HepG2 (cell line): Measurements from ENCODE around the gene SWI5. TPM values are rescaled to one million over a fixed set of nuclear protein-coding genes. Genes with fewer than 3 reads are reported as not detected.
A peak's percentile ranks its signal among the peaks of the same experiment; 100 is the strongest.

ENCODE experiments used
- DMAP1 ChIP-seq: IDR thresholded peaks from 2 replicates; pipeline ENCODE4 v1.6.1; 2016
- GTF2F1 ChIP-seq: fragments of 150-350 bp; IDR thresholded peaks from 2 replicates; pipeline ENCODE4 v1.6.1; 2014; ENCODE audit warnings: low read length
- GZF1 ChIP-seq: sonication (generic); formaldehyde crosslinking; IDR thresholded peaks from 2 replicates; pipeline ENCODE4 v1.5.1; 2020; ENCODE audit warnings: mild to moderate bottlenecking, missing genetic modification reagents
- HIC2 ChIP-seq: sonication (generic); formaldehyde crosslinking; IDR thresholded peaks from 2 replicates; pipeline ENCODE4 v1.9.0; 2022; ENCODE audit warnings: low read depth, missing genetic modification reagents
- IRF1 ChIP-seq: sonication (generic); formaldehyde crosslinking; IDR thresholded peaks from 2 replicates; pipeline ENCODE4 v1.4.0; 2020; ENCODE audit warnings: low read depth, mild to moderate bottlenecking, missing genetic modification reagents
- MAFF ChIP-seq: IDR thresholded peaks from 2 replicates; pipeline ENCODE4 v1.6.1; 2011; ENCODE audit warnings: low read depth, low read length, improper control_type of control experiment
- MBD4 ChIP-seq: IDR thresholded peaks from 2 replicates; pipeline ENCODE4 v1.6.1; 2012; ENCODE audit warnings: low read length, inconsistent platforms, borderline replicate concordance
- NFE2L2 ChIP-seq: fragments of 150-350 bp; IDR thresholded peaks from 2 replicates; pipeline ENCODE4 v1.6.1; 2014; ENCODE audit warnings: low read length
- NFRKB ChIP-seq: fragments of 450-650 bp; IDR thresholded peaks from 2 replicates; pipeline ENCODE4 v1.6.1; 2017
- RXRB ChIP-seq: IDR thresholded peaks from 2 replicates; pipeline ENCODE4 v1.6.1; 2016; ENCODE audit warnings: borderline replicate concordance, missing genetic modification reagents, missing compliant biosample characterization
- SNAI1 ChIP-seq: sonication (generic); formaldehyde crosslinking; IDR thresholded peaks from 2 replicates; pipeline ENCODE4 v1.5.0; 2020; ENCODE audit warnings: mild to moderate bottlenecking, missing genetic modification reagents, borderline replicate concordance
- SNAPC5 ChIP-seq: sonication (generic); formaldehyde crosslinking; IDR thresholded peaks from 2 replicates; pipeline ENCODE4 v1.8.1; 2023; ENCODE audit warnings: mild to moderate bottlenecking, missing genetic modification reagents, borderline replicate concordance
- TIGD3 ChIP-seq: sonication (generic); formaldehyde crosslinking; IDR thresholded peaks from 2 replicates; pipeline ENCODE4 v1.5.1; 2020; ENCODE audit warnings: mild to moderate bottlenecking, missing genetic modification reagents, borderline replicate concordance
- YY1 ChIP-seq: IDR thresholded peaks from 2 replicates; pipeline ENCODE4 v1.6.1; 2011; ENCODE audit warnings: low read length, low read depth, moderate library complexity, mild to moderate bottlenecking; ENCODE audit not compliant: insufficient read depth, insufficient replicate concordance
- ZBTB21 ChIP-seq: sonication (generic); formaldehyde crosslinking; IDR thresholded peaks from 2 replicates; pipeline ENCODE4 v1.4.0; 2020; ENCODE audit warnings: missing genetic modification reagents
- ZNF10 ChIP-seq: sonication (generic); formaldehyde crosslinking; IDR thresholded peaks from 2 replicates; pipeline ENCODE4 v1.4.0; 2020; ENCODE audit warnings: mild to moderate bottlenecking, low read depth, missing genetic modification reagents, borderline replicate concordance
- ZNF260 ChIP-seq: sonication (generic); formaldehyde crosslinking; IDR thresholded peaks from 2 replicates; pipeline ENCODE4 v1.4.0; 2020; ENCODE audit warnings: missing genetic modification reagents, low read depth, mild to moderate bottlenecking, borderline replicate concordance
- ZNF557 ChIP-seq: sonication (generic); formaldehyde crosslinking; IDR thresholded peaks from 2 replicates; pipeline ENCODE4 v1.4.0; 2020; ENCODE audit warnings: missing genetic modification reagents
- ZNF619 ChIP-seq: sonication (generic); formaldehyde crosslinking; IDR thresholded peaks from 2 replicates; pipeline ENCODE4 v1.4.0; 2020; ENCODE audit warnings: mild to moderate bottlenecking, missing genetic modification reagents
- polyA plus RNA-seq, 8 experiments: library from polyadenylated mRNA; depleted of rRNA in 3 of 8; stranded (reverse) in 7 of 8; unstranded in 1 of 8; fragments of >200 nt; fragmentation: Illumina TruSeq in 4 of 8; extraction: Trizol in 4 of 8; gene quantifications; 2 replicates each; pipeline versions ENCODE4 v1.2.1 to v1.2.3, GENCODE V29; 2011 to 2016; ENCODE audit warnings: low read depth in 4 of 8, missing spikeins in 1 of 8, mixed read lengths in 1 of 8; ENCODE audit not compliant: insufficient read depth in 1 of 8
- total RNA-seq, 5 experiments: library from RNA; depleted of rRNA; stranded (reverse); fragments of >200 nt; fragmentation: Illumina TruSeq; extraction: Trizol; gene quantifications; 2 replicates each; pipeline ENCODE4 v1.2.3, GENCODE V29; 2016; ENCODE audit warnings: low read depth in 1 of 5
- TF ChIP-seq, protein P1 (sequence below), 2 experiments: sonication (generic) in 1 of 2; formaldehyde crosslinking in 1 of 2; IDR thresholded peaks; 2 replicates each; pipeline versions ENCODE4 v1.4.0 to v1.6.1; 2016 to 2020; ENCODE audit warnings: borderline replicate concordance in 1 of 2, low read depth in 1 of 2, mild to moderate bottlenecking in 1 of 2, missing genetic modification reagents in 1 of 2

Gene SWI5
- total and polyA plus RNA-seq, 2 of the 13 experiments (the other 11 are each of a cell fraction or from before 2014, with no cell fraction given) = 39.2 to 41.0 TPM

- TF ChIP-seq ZNF10 (CRISPR knock-in tag) = no peak
- no peak for TF ChIP-seq ZBTB21 (CRISPR knock-in tag)
- TF ChIP-seq IRF1 (CRISPR knock-in tag) = 0 out of 2 replicates have a peak, but pooled peaks have one; percentile 40
- TF ChIP-seq ZNF557 (CRISPR knock-in tag) = peak; percentile 56; the same call in 1 of the 2 replicates
- no peak for TF ChIP-seq SNAPC5 (CRISPR knock-in tag)
- TF ChIP-seq GZF1 (CRISPR knock-in tag) = 0 out of 2 replicates have a peak, but pooled peaks have one; percentile 25
- 0 out of 2 replicates have a peak, but pooled peaks have one; percentile 40 for TF ChIP-seq TIGD3 (CRISPR knock-in tag)
- TF ChIP-seq MBD4 = no peak
- 0 out of 2 replicates have a peak, but pooled peaks have one; percentile 45 for TF ChIP-seq ZNF619 (CRISPR knock-in tag)
- no peak for TF ChIP-seq NFE2L2
- TF ChIP-seq MAFF = no peak
- no peak for TF ChIP-seq GTF2F1
- no peak for TF ChIP-seq NFRKB
- TF ChIP-seq YY1 = peak; percentile 99
- TF ChIP-seq HIC2 (CRISPR knock-in tag) = 0 out of 2 replicates have a peak, but pooled peaks have one; percentile 52
- TF ChIP-seq, protein P1, sequence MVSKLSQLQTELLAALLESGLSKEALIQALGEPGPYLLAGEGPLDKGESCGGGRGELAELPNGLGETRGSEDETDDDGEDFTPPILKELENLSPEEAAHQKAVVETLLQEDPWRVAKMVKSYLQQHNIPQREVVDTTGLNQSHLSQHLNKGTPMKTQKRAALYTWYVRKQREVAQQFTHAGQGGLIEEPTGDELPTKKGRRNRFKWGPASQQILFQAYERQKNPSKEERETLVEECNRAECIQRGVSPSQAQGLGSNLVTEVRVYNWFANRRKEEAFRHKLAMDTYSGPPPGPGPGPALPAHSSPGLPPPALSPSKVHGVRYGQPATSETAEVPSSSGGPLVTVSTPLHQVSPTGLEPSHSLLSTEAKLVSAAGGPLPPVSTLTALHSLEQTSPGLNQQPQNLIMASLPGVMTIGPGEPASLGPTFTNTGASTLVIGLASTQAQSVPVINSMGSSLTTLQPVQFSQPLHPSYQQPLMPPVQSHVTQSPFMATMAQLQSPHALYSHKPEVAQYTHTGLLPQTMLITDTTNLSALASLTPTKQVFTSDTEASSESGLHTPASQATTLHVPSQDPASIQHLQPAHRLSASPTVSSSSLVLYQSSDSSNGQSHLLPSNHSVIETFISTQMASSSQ (IDR thresholded peaks at IDR 0.05; ENCODE audit: low read depth) = 0 out of 2 replicates have a peak, but pooled peaks have one; percentile 42
- TF ChIP-seq, protein P1 (CRISPR knock-in tag; IDR thresholded peaks at IDR 0.05; ENCODE audit: borderline replicate concordance) = peak; percentile 72
- 0 out of 2 replicates have a peak, but pooled peaks have one; percentile 67 for TF ChIP-seq SNAI1
- TF ChIP-seq ZNF260 (CRISPR knock-in tag) = no peak
- TF ChIP-seq DMAP1 (CRISPR knock-in tag) = peak; percentile 96
- peak; percentile 73; the same call in 1 of the 2 replicates for TF ChIP-seq RXRB
Observed at GRCh38 chr9:128322404-128323211, 46.5 kb downstream of the SWI5 start, which contains the start of the genes COQ4 and TRUB2 (continued).
